Measurements from ENCODE around the gene SLC25A21.

SLC25A21 gene

GRCh38 chr14:36857842-36858445, 314.5 kb downstream of the SLC25A21 start:
- DNase-seq: no peak

- DNase-seq: no peak
Observed at GRCh38 chr14:36857136-36857535, 315.3 kb downstream of the SLC25A21 start.

GRCh38 chr14:36856095-36856878, 316.1 kb downstream of the SLC25A21 start:
- DNase-seq: no peak

GRCh38 chr14:36855396-36855795, 317.0 kb downstream of the SLC25A21 start:
- DNase-seq: no peak

GRCh38 chr14:36852981-36853691, 319.3 kb downstream of the SLC25A21 start:
- no peak for DNase-seq

- DNase-seq: no peak
Observed at GRCh38 chr14:36848213-36848612, 324.2 kb downstream of the SLC25A21 start.

GRCh38 chr14:36847366-36847765, 325.0 kb downstream of the SLC25A21 start:
- DNase-seq: no peak

DNA sequence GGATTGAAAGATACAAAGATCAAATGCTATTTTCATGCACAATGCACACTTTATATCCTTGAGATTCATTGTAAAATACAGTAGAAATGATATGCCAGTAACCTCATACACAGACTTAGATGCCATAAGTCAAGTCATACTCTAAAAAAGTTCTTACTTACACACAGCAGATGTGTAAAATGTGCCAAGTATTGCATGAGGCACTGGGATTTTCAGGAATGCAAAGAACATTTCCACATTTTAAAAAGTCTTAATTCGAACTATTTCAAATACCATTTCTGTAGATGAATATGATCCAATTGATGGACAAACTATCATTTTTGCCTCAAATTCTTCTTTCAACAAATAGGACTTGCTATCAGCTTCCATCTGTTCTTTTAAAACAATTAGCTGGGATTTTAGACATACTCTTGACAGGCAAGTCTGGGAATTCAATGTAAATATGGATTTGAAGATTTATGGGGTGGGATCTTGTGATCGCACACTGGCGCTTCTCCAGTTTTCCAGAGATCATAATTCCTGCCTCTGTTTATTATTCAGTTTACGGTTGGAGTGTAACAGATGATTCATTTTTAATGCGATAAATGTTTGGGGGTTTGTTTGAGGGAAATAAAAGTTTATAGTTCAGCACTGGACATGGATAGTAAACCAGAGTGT, 326.9 kb downstream of the SLC25A21 start:
- no peak for DNase-seq

DNA sequence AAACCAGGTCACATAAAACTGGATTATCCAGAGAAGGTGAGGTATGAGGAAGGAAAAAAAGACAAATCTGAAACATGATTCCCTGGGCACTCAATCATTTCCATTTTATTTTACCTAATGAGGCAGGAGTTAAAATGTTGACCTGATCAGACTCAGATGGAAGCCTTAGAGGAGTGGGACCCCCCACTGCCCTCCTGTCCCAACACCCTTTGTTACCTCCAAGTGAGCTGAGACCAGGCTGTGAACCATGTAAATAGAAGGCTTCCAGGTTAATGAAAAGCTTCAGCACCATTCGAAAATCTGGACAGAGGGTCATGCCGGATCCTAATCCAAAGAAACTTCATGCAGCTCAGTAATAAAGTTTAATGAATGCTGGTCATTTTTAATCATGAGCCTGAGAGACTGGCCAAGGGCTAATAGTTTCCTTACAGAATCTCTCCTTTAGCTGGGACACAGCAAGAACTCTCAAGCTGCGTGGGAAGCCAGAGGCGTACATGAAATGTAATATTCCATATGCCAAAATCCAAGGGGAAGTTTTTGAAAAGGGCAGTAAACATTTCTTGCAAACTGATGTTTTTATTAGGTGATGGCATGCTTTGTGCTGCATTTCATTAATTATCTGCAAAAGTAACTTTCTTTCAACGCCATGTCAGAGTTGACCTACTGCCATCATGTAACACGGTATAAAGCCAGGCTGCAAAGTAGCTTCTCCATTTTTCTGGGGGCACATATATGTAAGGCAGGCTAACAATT, 327.8 kb downstream of the SLC25A21 start:
- DNase-seq: no peak

DNA sequence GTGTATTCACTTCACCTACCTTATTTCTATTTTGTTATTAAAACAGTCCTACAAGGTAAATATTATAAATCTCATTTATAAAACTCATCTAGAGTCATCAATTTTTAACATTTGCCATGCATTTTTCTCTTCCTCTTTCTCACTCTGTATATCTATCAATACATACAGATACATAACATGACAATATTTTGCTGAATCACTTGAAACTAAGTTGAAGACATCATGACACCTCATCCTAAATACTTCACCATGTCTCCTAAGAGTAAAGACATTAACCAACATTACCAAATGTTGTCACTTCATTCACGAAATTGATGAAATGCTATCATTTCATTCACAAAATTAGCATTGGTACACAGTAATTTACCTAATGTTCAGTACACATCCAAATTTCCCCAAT, 329.0 kb downstream of the SLC25A21 start:
- DNase-seq: no peak

- no peak for DNase-seq
Observed at GRCh38 chr14:36835128-36835527, 337.3 kb downstream of the SLC25A21 start.

- DNase-seq: no peak
Observed at GRCh38 chr14:36834293-36834692, 338.1 kb downstream of the SLC25A21 start.

- DNase-seq: no peak
Observed at GRCh38 chr14:36829547-36829946, 342.9 kb downstream of the SLC25A21 start.

GRCh38 chr14:36827861-36828260, 344.5 kb downstream of the SLC25A21 start:
- no peak for DNase-seq

DNA sequence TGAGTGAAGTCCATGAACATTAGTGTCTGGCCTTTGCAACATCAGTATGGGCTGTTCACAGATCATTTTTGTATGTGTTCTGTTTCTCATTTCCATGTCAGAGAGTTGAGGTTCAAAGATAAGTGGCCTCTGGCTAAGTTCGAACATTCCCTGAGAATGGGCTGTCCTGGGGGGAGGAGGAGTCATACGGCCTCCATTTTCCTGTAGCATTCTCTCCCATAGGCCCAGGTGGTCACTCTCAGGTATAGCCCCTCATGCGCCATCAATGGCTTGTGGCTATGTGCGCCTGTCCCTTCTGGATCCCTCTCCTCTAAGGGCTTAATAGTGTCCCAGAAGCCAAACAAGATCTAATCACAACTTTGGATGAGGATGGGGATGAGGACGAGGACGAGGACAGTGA, 345.8 kb downstream of the SLC25A21 start:
- no peak for DNase-seq

GRCh38 chr14:36824854-36825253, 347.6 kb downstream of the SLC25A21 start:
- no peak for DNase-seq

DNA sequence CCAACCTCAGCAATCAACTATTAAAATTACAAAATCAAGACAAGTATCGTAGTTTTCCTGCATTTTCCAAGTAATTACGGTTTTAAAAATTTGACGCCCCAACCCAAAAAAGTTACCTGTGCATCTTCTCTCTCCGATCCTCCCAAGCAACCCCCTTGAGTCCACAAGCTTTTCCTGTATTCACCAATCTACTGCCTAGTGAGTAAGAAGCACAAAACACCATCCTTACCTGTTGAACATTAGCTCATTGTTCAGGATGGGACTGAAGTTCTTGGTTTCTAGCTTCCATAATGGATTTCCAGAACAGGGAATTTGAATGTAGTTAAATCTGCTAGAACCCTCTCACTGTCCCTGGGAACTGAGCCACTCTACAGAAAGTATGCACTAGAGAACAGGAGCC, 348.8 kb downstream of the SLC25A21 start:
- no peak for DNase-seq

GRCh38 chr14:36822685-36823084, 349.7 kb downstream of the SLC25A21 start:
- no peak for DNase-seq

DNA sequence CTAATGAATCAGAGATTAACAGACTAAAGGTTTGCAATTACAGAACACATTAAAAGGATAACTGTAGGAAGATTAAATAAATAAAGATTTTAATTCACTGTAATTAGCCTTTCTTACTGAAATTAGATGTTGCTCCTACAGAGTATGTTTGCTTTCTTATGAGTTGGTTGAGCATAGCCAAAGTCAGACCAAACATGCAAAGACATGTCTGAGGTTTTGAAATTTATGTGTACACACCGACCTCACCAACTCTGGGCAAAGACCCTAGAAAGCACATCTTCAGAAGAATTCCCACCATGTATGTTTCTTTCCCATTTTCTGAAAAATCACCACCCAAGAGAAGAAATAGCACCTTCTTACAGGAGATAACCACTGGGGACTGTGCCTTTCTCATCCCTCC, 351.5 kb downstream of the SLC25A21 start:
- DNase-seq: no peak

DNA sequence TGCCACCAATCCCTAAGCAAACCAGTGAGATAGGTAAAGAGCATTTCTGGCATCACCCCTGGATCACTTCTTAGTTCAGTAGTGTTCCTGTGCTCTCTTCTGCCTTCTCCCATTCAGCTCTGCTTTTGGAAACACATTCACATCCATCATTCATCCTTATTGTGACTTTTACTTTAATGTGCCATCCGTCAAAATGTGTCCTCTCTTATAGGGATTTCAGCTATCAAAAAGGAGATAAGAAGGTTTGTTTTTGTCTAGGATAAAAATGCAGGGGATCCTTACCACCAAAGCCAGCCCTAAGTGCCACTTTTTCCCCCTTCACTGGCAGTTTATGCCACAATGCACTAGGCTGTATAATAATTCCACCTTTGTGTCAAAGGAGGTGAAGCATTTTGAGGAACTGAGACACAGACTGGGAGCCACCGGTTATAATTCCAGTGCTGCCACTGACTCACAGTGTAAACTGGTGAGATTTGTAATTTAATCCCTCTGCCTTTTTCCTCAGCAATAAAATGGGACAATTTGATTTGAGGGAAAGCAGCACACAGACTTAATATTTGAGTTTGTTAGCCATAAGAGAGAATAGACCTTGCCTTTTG, 352.2 kb downstream of the SLC25A21 start:
- no peak for DNase-seq

GRCh38 chr14:36818794-36819384, 353.5 kb downstream of the SLC25A21 start:
- DNase-seq: no peak

- DNase-seq: no peak
Observed at GRCh38 chr14:36818246-36818645, 354.2 kb downstream of the SLC25A21 start.
